Osteoblast (primary cell): ENCODE measurements around the gene NAT14. TPM values are rescaled to one million over a fixed set of nuclear protein-coding genes. Genes with fewer than 3 reads are reported as not detected.

ENCODE experiments used
- DNase-seq: peaks from one replicate; pipeline ENCODE4 v3.0.0; 2011; ENCODE audit warnings: low spot score, mixed read lengths; ENCODE audit not compliant: insufficient read length; ENCODE audit errors: missing footprints
- H2AFZ ChIP-seq: 2 replicates; pipeline ENCODE4 v1.6.0; 2011; ENCODE audit warnings: mild to moderate bottlenecking, low read length
- H3K27ac ChIP-seq: 2 replicates; pipeline ENCODE4 v1.5.1; 2011; ENCODE audit warnings: mild to moderate bottlenecking, low read depth, low read length, moderate library complexity
- H3K27me3 ChIP-seq: 2 replicates; pipeline ENCODE4 v1.6.0; 2012; ENCODE audit warnings: mild to moderate bottlenecking, control low read depth, inconsistent platforms, low read length, moderate library complexity; ENCODE audit not compliant: insufficient read depth
- H3K36me3 ChIP-seq: 2 replicates; pipeline ENCODE4 v1.5.1; 2011; ENCODE audit warnings: mild to moderate bottlenecking, low read length, control low read depth, moderate library complexity; ENCODE audit not compliant: insufficient read depth
- H3K4me1 ChIP-seq: 2 replicates; pipeline ENCODE4 v1.5.1; 2011; ENCODE audit warnings: mild to moderate bottlenecking, low read length, control low read depth, moderate library complexity; ENCODE audit not compliant: insufficient read depth
- H3K4me2 ChIP-seq: 2 replicates; pipeline ENCODE4 v1.6.0; 2011; ENCODE audit warnings: mild to moderate bottlenecking, low read length; ENCODE audit not compliant: insufficient read depth
- H3K4me3 ChIP-seq: fragments of 200-600 bp; sonication (generic); 3 replicates; pipeline ENCODE4 v1.5.1; 2012; ENCODE audit warnings: mild to moderate bottlenecking, low read length, inconsistent platforms; ENCODE audit not compliant: insufficient read depth
- H3K79me2 ChIP-seq: 2 replicates; pipeline ENCODE4 v1.6.0; 2012; ENCODE audit warnings: mild to moderate bottlenecking, low read length, control low read depth, inconsistent platforms; ENCODE audit not compliant: insufficient read depth
- H3K9me3 ChIP-seq: 2 replicates; pipeline ENCODE4 v1.5.1; 2011; ENCODE audit warnings: low read depth, low read length, control low read depth
- H4K20me1 ChIP-seq: 2 replicates; pipeline ENCODE4 v1.6.0; 2012; ENCODE audit warnings: mild to moderate bottlenecking, low read length, control low read depth; ENCODE audit not compliant: insufficient read depth
- CTCF ChIP-seq: IDR thresholded peaks from 2 replicates; pipeline ENCODE4 v1.5.1; 2011; ENCODE audit warnings: mild to moderate bottlenecking, low read depth, low read length, moderate library complexity; ENCODE audit errors: extremely low read depth
- total RNA-seq: library from RNA; depleted of rRNA; stranded (reverse); fragments of >200 nt; gene quantifications from 2 replicates; pipeline ENCODE4 v1.2.3, GENCODE V29; 2012

NAT14 gene
- total RNA-seq, 1 donor = 11.2 TPM

GRCh38 chr19:55490478-55491432 lies 5.8 kb downstream of the NAT14 start:
- Histone ChIP-seq H4K20me1 (no peaks in the 10 kb centered on the region), H3K4me1 (peaks cover 63% of the 10 kb centered on the region), H3K4me3 (no peak overlapping the region), H3K9me3 (no peaks in the 10 kb centered on the region), H3K36me3 (peaks cover 5% of the 10 kb centered on the region), H3K79me2 (peaks cover 7% of the 10 kb centered on the region), H3K27ac (peak overlapping the region; percentile 48), H2AFZ (no peak overlapping the region), H3K4me2 (no peak overlapping the region), H3K27me3 (no peaks in the 10 kb centered on the region)
- no peak for TF ChIP-seq CTCF
- peak; percentile 95 for DNase-seq

GRCh38 chr19:55491546-55492360 lies 6.8 kb downstream of the NAT14 start:
- Histone ChIP-seq H2AFZ (no peak overlapping the region), H3K4me2 (no peak overlapping the region), H4K20me1 (no peaks in the 10 kb centered on the region), H3K4me3 (no peak overlapping the region), H3K27ac (no peak overlapping the region), H3K27me3 (no peaks in the 10 kb centered on the region), H3K36me3 (peaks cover 13% of the 10 kb centered on the region), H3K79me2 (peaks cover 7% of the 10 kb centered on the region), H3K9me3 (no peaks in the 10 kb centered on the region), H3K4me1 (peaks cover 53% of the 10 kb centered on the region)
- DNase-seq = peak; percentile 84
- TF ChIP-seq CTCF = no peak

- Histone ChIP-seq H2AFZ (no peak overlapping the region), H3K4me2 (no peak overlapping the region), H3K4me3 (no peak overlapping the region), H3K9me3 (no peaks in the 10 kb centered on the region), H3K36me3 (peaks cover 18% of the 10 kb centered on the region), H3K79me2 (peaks cover 7% of the 10 kb centered on the region), H4K20me1 (no peaks in the 10 kb centered on the region), H3K27me3 (no peaks in the 10 kb centered on the region), H3K27ac (no peak overlapping the region), H3K4me1 (peaks cover 46% of the 10 kb centered on the region)
- DNase-seq = peak; percentile 89
- no peak for TF ChIP-seq CTCF
Measured at GRCh38 chr19:55492362-55492944, 7.5 kb downstream of the NAT14 start.
